B cell (primary cell): ENCODE measurements around the gene TTC34. TPM values are rescaled to one million over a fixed set of nuclear protein-coding genes. Genes with fewer than 3 reads are reported as not detected.

Experiments used
- ATAC-seq: fragments of 200-7000 bp; cut with Tn5 transposase; one replicate; pipeline ENCODE4 v1.10.0; 2021; ENCODE audit warnings: low read depth, mild to moderate bottlenecking, moderate number of reproducible peaks, moderate library complexity
- CTCF ChIA-PET: fragments of 350-600 bp; sonication (Branson Sonifier 250); formaldehyde crosslinking; loops from one replicate; lab custom pipeline; 2021; ENCODE audit warnings: antibody characterized with exemption, inconsistent platforms; lab: Charles Lee
- POLR2A ChIA-PET: fragments of 350-600 bp; sonication (Branson Sonifier 250); formaldehyde crosslinking; loops from one replicate; lab custom pipeline; 2021; ENCODE audit warnings: antibody characterized with exemption; lab: Charles Lee
- DNase-seq: peaks from one replicate; pipeline ENCODE4 v3.0.0; 2013
- H2AFZ ChIP-seq: 2 replicates; pipeline ENCODE4 v1.6.1; 2012; ENCODE audit warnings: mild to moderate bottlenecking, low read depth, low read length; ENCODE audit not compliant: insufficient read depth, poor library complexity, severe bottlenecking
- H3K27ac ChIP-seq, 2 donors: 1 replicate in 1 of 2; 2 replicates in 1 of 2; pipeline ENCODE4 v1.5.1; 2012 to 2013; ENCODE audit warnings: low read length in 2 of 2, mild to moderate bottlenecking in 2 of 2, moderate library complexity in 1 of 2
- H3K27me3 ChIP-seq, 4 experiments: fragments of 200-600 bp in 1 of 4; sonication (generic) in 1 of 4; replicated peaks in 1 of 4; 1 replicate in 2 of 4; 2 replicates in 2 of 4; pipeline versions ENCODE4 v1.6.1 to v1.7.0; 2013 to 2016; ENCODE audit warnings: low read length in 3 of 4, mild to moderate bottlenecking in 2 of 4, mixed read lengths in 1 of 4, moderate library complexity in 1 of 4; ENCODE audit not compliant: insufficient read depth in 4 of 4, control insufficient read depth in 3 of 4; ENCODE audit errors: control extremely low read depth in 1 of 4
- H3K36me3 ChIP-seq, 2 experiments: replicated peaks in 1 of 2; 1 replicate in 1 of 2; 2 replicates in 1 of 2; pipeline versions ENCODE4 v1.6.1 to v1.7.1; 2013; ENCODE audit warnings: low read length in 1 of 2; ENCODE audit not compliant: insufficient read depth in 2 of 2, control insufficient read depth in 1 of 2; ENCODE audit errors: control extremely low read depth in 1 of 2, extremely low read depth in 1 of 2
- H3K4me1 ChIP-seq, 2 donors: fragments of 200-600 bp in 1 of 2; sonication (generic) in 1 of 2; 1 replicate in 1 of 2; 2 replicates in 1 of 2; pipeline versions ENCODE4 v1.5.1 to v1.6.1; 2013 to 2017; ENCODE audit warnings: low read length in 2 of 2; ENCODE audit not compliant: control insufficient read depth in 2 of 2, insufficient read depth in 2 of 2
- H3K4me2 ChIP-seq: replicated peaks from 2 replicates; pipeline ENCODE3; 2012; ENCODE audit warnings: mild to moderate bottlenecking, low read depth, low read length; ENCODE audit not compliant: poor library complexity, severe bottlenecking
- H3K4me3 ChIP-seq, 5 experiments: fragments of 200-600 bp in 1 of 5; sonication (generic) in 1 of 5; 1 replicate in 3 of 5; 2 replicates in 2 of 5; pipeline versions ENCODE4 v1.5.1 to v1.7.0; 2011 to 2016; ENCODE audit warnings: low read length in 4 of 5, mild to moderate bottlenecking in 4 of 5, low read depth in 2 of 5, control low read depth in 1 of 5, moderate library complexity in 1 of 5; ENCODE audit not compliant: insufficient read depth in 1 of 5; ENCODE audit errors: control extremely low read depth in 1 of 5, extremely low read depth in 1 of 5
- H3K79me2 ChIP-seq: fragments of 200-600 bp; sonication (generic); one replicate; pipeline ENCODE4 v1.6.0; 2016; ENCODE audit warnings: low read length; ENCODE audit not compliant: control insufficient read depth, insufficient read depth
- H3K9ac ChIP-seq: fragments of 200-600 bp; sonication (generic); 2 replicates; pipeline ENCODE4 v1.6.1; 2017; ENCODE audit warnings: mild to moderate bottlenecking, low read length, moderate library complexity
- H3K9me3 ChIP-seq, 3 donors: one replicate each; pipeline versions ENCODE4 v1.6.1 to v1.7.1; 2013; ENCODE audit warnings: low read length in 2 of 3; ENCODE audit not compliant: control insufficient read depth in 2 of 3, insufficient read depth in 1 of 3; ENCODE audit errors: control extremely low read depth in 1 of 3
- H4K20me1 ChIP-seq: 2 replicates; pipeline ENCODE4 v1.6.0; 2012; ENCODE audit warnings: mild to moderate bottlenecking, low read length; ENCODE audit not compliant: insufficient read depth, control insufficient read depth, poor library complexity, severe bottlenecking
- H3K27ac Mint-ChIP-seq: one replicate; pipeline ENCODE4 v1.8.0; 2021; ENCODE audit warnings: mixed read lengths
- H3K27me3 Mint-ChIP-seq: one replicate; pipeline ENCODE4 v1.8.0; 2021; ENCODE audit warnings: mixed read lengths
- H3K4me1 Mint-ChIP-seq: one replicate; pipeline ENCODE4 v1.8.0; 2021; ENCODE audit warnings: mixed read lengths
- H3K4me3 Mint-ChIP-seq: one replicate; pipeline ENCODE4 v1.8.0; 2021; ENCODE audit warnings: mixed read lengths
- H3K9me3 Mint-ChIP-seq: one replicate; pipeline ENCODE4 v1.8.0; 2022; ENCODE audit warnings: mixed read lengths; ENCODE audit not compliant: insufficient read depth
- EZH2 ChIP-seq: IDR thresholded peaks from 2 replicates; pipeline ENCODE4 v1.6.1; 2012; ENCODE audit warnings: borderline replicate concordance, low read depth, mild to moderate bottlenecking, moderate library complexity, low read length; ENCODE audit not compliant: insufficient read depth, poor library complexity, severe bottlenecking
- WGBS: methylation state at CpG from one replicate; pipeline ENCODE4 v1.1.5; 2013; ENCODE audit warnings: missing lambda C conversion rate; ENCODE audit not compliant: insufficient coverage; 5-methylcytosine and 5-hydroxymethylcytosine counted together
- intact Hi-C: fragments of 100-400 bp; cut with micrococcal nuclease; formaldehyde crosslinking; loops from one replicate; pipeline ENCODE4 v1.10.0; 2022
- polyA plus RNA-seq: library from polyadenylated mRNA; depleted of rRNA; stranded (reverse); fragments of >200 nt; gene quantifications from 2 replicates; pipeline ENCODE4 v1.2.3, GENCODE V29; 2012
- total RNA-seq, 2 donors: library from RNA; stranded (reverse); fragments of 120-200 nt in 1 of 2; gene quantifications; 1 replicate in 1 of 2; 2 replicates in 1 of 2; pipeline versions ENCODE4 v1.2.3 to v1.2.4, GENCODE V29; 2013 to 2022
- TF ChIP-seq, protein P1 (sequence below): fragments of 200-600 bp; IDR thresholded peaks from one replicate; pipeline ENCODE4 v1.8.0; 2022; ENCODE audit warnings: antibody characterized with exemption, mild to moderate bottlenecking

The TTC34 gene
- total and polyA plus RNA-seq, 2 donors (not counting 1 experiment from before 2014, with no cell fraction given): 2.1 to 8.1 TPM

- TF ChIP-seq, protein P1, sequence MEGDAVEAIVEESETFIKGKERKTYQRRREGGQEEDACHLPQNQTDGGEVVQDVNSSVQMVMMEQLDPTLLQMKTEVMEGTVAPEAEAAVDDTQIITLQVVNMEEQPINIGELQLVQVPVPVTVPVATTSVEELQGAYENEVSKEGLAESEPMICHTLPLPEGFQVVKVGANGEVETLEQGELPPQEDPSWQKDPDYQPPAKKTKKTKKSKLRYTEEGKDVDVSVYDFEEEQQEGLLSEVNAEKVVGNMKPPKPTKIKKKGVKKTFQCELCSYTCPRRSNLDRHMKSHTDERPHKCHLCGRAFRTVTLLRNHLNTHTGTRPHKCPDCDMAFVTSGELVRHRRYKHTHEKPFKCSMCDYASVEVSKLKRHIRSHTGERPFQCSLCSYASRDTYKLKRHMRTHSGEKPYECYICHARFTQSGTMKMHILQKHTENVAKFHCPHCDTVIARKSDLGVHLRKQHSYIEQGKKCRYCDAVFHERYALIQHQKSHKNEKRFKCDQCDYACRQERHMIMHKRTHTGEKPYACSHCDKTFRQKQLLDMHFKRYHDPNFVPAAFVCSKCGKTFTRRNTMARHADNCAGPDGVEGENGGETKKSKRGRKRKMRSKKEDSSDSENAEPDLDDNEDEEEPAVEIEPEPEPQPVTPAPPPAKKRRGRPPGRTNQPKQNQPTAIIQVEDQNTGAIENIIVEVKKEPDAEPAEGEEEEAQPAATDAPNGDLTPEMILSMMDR: no peak
- no peak for TF ChIP-seq EZH2
- peaks cover 0 to 41% (median 11%) of the 10 kb centered on the region in 4 experiments for H3K27me3 ChIP-seq
- Mint-ChIP-seq H3K9me3 (peaks cover 7% of the 10 kb centered on the region), H3K27me3 (peaks cover 21% of the 10 kb centered on the region), H3K4me1 (peaks cover 8% of the 10 kb centered on the region), H3K27ac (no peak within 1 kb of the TSS), H3K4me3 (no peak within 1 kb of the TSS)
- peaks cover 8 to 10% of the 10 kb centered on the region in 2 donors for H3K4me1 ChIP-seq
- ATAC-seq (no peak), DNase-seq (no peak)
- H3K4me2 ChIP-seq: no peak within 1 kb of the TSS
- H3K9ac ChIP-seq: no peak within 1 kb of the TSS
- H4K20me1 ChIP-seq: no peaks in the 10 kb centered on the region
- H3K4me3 ChIP-seq: no peak within 1 kb of the TSS
- 58% methylated on average over 11 of the region's 16 CpGs for WGBS
- H3K79me2 ChIP-seq: no peaks in the 10 kb centered on the region
- no peak within 1 kb of the TSS for H2AFZ ChIP-seq
- H3K36me3 ChIP-seq: no peaks in the 10 kb centered on the region
- intact Hi-C loops: no loop called here
- peaks cover 0 to 50% (median 10%) of the 10 kb centered on the region in 3 donors for H3K9me3 ChIP-seq
- no peak within 1 kb of the TSS for H3K27ac ChIP-seq
- POLR2A ChIA-PET: no interaction called here
- CTCF ChIA-PET: no interaction called here
Observed at GRCh38 chr1:2632561-2633361, 168.7 kb downstream of the TTC34 start, which contains the start of gene MMEL1. MMEL1 (minus strand) TSS chr1:2633016; CDS start chr1:2629484, 3,532 bp downstream.

DNA sequence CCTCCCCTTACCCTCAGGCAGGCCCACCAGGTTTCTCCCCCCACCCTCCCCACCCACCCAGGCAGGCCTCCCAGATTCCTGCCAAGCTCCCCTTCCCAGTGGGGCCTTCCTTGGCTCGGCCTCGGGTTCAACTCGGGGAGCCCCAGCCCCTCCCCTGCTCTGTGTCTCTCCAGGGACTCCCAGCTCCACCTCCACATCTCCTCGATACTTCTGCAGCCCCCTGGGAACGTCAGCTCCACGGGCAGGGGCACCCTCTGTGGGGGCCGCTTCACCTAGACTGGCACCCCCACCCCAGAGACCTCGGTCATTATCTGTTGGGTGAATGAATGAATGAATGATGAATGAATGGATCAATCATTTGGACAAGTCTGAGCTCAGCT lies 169.5 kb downstream of the TTC34 start:
- no peak overlapping the region for H3K27ac Mint-ChIP-seq
- CTCF ChIA-PET: no interaction called here
- peaks cover 8% of the 10 kb centered on the region for H3K4me1 Mint-ChIP-seq
- Histone ChIP-seq H3K4me3 (no peak overlapping the region), H3K9ac (no peak overlapping the region), H3K36me3 (no peaks in the 10 kb centered on the region), H3K27me3 (peaks cover 0 to 45% (median 17%) of the 10 kb centered on the region in 4 experiments), H4K20me1 (no peaks in the 10 kb centered on the region), H2AFZ (no peak overlapping the region), H3K4me2 (no peak overlapping the region), H3K4me1 (peaks cover 9 to 11% of the 10 kb centered on the region in 2 donors), H3K79me2 (no peaks in the 10 kb centered on the region), H3K9me3 (peaks cover 0 to 45% (median 8%) of the 10 kb centered on the region in 3 donors), H3K27ac (no peak overlapping the region)
- no peak for TF ChIP-seq EZH2
- TF ChIP-seq, protein P1: no peak
- no peak overlapping the region for H3K4me3 Mint-ChIP-seq
- peaks cover 28% of the 10 kb centered on the region for H3K27me3 Mint-ChIP-seq
- 68% methylated on average over 6 of the region's 8 CpGs for WGBS
- H3K9me3 Mint-ChIP-seq: peaks cover 7% of the 10 kb centered on the region
- intact Hi-C loops: no loop called here
- POLR2A ChIA-PET: no interaction called here
- ATAC-seq (no peak), DNase-seq (no peak)
